Mucosa of descending colon (tissue), 3 donors: ENCODE results near the gene CCDC30. TPM values are rescaled to one million over a fixed set of nuclear protein-coding genes. Genes with fewer than 3 reads are reported as not detected.

ENCODE experiments used
- ATAC-seq: fragments of 200-7000 bp; cut with Tn5 transposase; one replicate; pipeline ENCODE4 v1.9.1; 2020; ENCODE audit warnings: mild to moderate bottlenecking, moderate library complexity
- DNase-seq, 3 donors: peaks; one replicate each; pipeline ENCODE4 v3.0.0-alpha.2; 2020
- H3K36me3 ChIP-seq: fragments of 200-600 bp; one replicate; pipeline ENCODE4 v1.8.0; 2021; ENCODE audit warnings: low read depth, mild to moderate bottlenecking
- H3K4me1 ChIP-seq: fragments of 200-600 bp; one replicate; pipeline ENCODE4 v1.8.0; 2021; ENCODE audit warnings: low read depth, mild to moderate bottlenecking
- H3K4me3 ChIP-seq: fragments of 200-600 bp; one replicate; pipeline ENCODE4 v1.8.0; 2021; ENCODE audit warnings: mild to moderate bottlenecking
- H3K9me3 ChIP-seq: fragments of 200-600 bp; one replicate; pipeline ENCODE4 v1.8.0; 2021; ENCODE audit warnings: mild to moderate bottlenecking
- intact Hi-C, 2 donors: fragments of 100-400 bp; cut with DNase I in 1 of 2; cut with micrococcal nuclease in 1 of 2; formaldehyde crosslinking; loops; one replicate each; pipeline versions ENCODE4 v1.11.0 to v1.11.1; 2022; cut with DNase I, micrococcal nuclease
- total RNA-seq, 3 donors: library from RNA; stranded (reverse); fragmentation: NEBNext Ultra II Directional in 2 of 3; extraction: Animal tissue kit (Norgen Biotek cat#: 25700) in 2 of 3; gene quantifications; one replicate each; pipeline versions ENCODE4 v1.2.1 to v1.2.4, GENCODE V29; 2021 to 2023
- TF ChIP-seq, protein P1 (sequence below): fragments of 200-600 bp; IDR thresholded peaks from one replicate; pipeline ENCODE4 v1.8.0; 2022; ENCODE audit warnings: antibody characterized with exemption, mild to moderate bottlenecking
- donor health status: DM: no; HTN: no; CAD: no; lungs with moderate emphysema.
- donor health status: DM: no; HTN: no; CAD: no.
- donor health status: DM: no; HTN: yes; CAD: no.

Gene CCDC30
- total RNA-seq, 3 donors from 2014 or later: 2.2 to 3.8 (median 3.7) TPM

DNA sequence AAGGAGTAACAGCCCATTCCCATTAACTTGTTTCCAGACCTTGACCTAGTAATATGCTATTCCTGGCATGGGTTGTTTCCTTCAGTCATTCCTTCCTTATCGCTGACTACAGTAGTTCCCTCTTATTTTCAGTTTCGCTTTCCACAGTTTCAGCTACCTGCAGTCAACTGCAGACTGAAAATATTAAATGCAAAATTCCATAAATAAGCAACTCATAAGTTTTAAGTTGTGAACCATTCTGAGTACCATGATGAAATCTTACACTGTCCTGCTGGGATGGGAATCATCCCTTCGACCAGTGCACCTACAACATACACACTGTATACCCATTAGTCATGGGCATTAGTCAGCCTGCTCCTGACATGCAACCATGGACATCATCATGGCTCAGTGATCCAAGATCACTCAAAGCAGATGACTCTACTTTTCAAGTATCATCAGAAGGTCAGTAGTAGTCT, 66.7 kb downstream of the CCDC30 start:
- DNase-seq: peak in 1 of 3 donors; percentile 9
- intact Hi-C loops: no loop called here
- H3K4me3 ChIP-seq: no peak overlapping the region

GRCh38 chr1:42531043-42531442, 68.0 kb downstream of the CCDC30 start:
- Histone ChIP-seq H3K36me3 (no peaks in the 10 kb centered on the region), H3K9me3 (no peaks in the 10 kb centered on the region), H3K4me3 (no peak overlapping the region), H3K4me1 (no peaks in the 10 kb centered on the region)
- ATAC-seq (no peak), DNase-seq (no peak)
- intact Hi-C loops: no loop called here
- TF ChIP-seq, protein P1, sequence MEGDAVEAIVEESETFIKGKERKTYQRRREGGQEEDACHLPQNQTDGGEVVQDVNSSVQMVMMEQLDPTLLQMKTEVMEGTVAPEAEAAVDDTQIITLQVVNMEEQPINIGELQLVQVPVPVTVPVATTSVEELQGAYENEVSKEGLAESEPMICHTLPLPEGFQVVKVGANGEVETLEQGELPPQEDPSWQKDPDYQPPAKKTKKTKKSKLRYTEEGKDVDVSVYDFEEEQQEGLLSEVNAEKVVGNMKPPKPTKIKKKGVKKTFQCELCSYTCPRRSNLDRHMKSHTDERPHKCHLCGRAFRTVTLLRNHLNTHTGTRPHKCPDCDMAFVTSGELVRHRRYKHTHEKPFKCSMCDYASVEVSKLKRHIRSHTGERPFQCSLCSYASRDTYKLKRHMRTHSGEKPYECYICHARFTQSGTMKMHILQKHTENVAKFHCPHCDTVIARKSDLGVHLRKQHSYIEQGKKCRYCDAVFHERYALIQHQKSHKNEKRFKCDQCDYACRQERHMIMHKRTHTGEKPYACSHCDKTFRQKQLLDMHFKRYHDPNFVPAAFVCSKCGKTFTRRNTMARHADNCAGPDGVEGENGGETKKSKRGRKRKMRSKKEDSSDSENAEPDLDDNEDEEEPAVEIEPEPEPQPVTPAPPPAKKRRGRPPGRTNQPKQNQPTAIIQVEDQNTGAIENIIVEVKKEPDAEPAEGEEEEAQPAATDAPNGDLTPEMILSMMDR: no peak

More for the DNA sequence above, 66.7 kb downstream of the CCDC30 start:
- no peaks in the 10 kb centered on the region for H3K4me1 ChIP-seq
- H3K36me3 ChIP-seq: no peaks in the 10 kb centered on the region
- TF ChIP-seq, protein P1: no peak
- no peaks in the 10 kb centered on the region for H3K9me3 ChIP-seq
- ATAC-seq: peak; percentile 95

- TF ChIP-seq, protein P1: no peak
- Histone ChIP-seq H3K4me3 (no peak overlapping the region), H3K4me1 (no peaks in the 10 kb centered on the region), H3K9me3 (peaks cover 6% of the 10 kb centered on the region), H3K36me3 (no peaks in the 10 kb centered on the region)
- ATAC-seq: no peak
- intact Hi-C loops: no loop called here
- DNase-seq: no peak
These were observed 70.2 kb downstream of the CCDC30 start for GRCh38 chr1:42533101-42533863.

- TF ChIP-seq, protein P1: no peak
- H3K4me1 ChIP-seq: no peaks in the 10 kb centered on the region
- no peak for ATAC-seq
- peaks cover 6% of the 10 kb centered on the region for H3K9me3 ChIP-seq
- no peak for DNase-seq
- intact Hi-C loops: no loop called here
- no peaks in the 10 kb centered on the region for H3K36me3 ChIP-seq
- no peak overlapping the region for H3K4me3 ChIP-seq
These were observed 78.0 kb downstream of the CCDC30 start for GRCh38 chr1:42541104-42541503.

DNA sequence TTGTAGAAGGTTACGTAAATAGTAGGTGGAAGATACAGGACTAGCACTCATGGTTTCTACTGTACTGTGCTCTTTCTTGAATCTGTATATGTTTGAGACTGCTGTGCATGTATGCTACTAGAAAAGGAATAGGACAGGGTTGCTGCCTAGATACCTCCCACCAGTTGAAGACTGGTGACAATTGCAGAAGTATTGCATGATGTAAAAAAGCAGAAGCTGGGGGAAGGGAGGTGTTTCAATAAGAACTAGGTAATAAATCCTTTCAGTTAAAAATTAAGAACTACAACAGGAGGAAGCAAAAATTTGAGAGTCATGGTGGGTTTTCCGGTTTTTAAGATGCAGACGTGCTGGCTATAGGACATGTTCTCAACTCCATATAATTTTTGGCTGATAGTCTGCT, 88.1 kb downstream of the CCDC30 start:
- Histone ChIP-seq H3K9me3 (no peaks in the 10 kb centered on the region), H3K4me1 (no peaks in the 10 kb centered on the region), H3K36me3 (no peaks in the 10 kb centered on the region), H3K4me3 (no peak overlapping the region)
- DNase-seq (no peak), ATAC-seq (no peak)
- intact Hi-C loops: no loop called here
- TF ChIP-seq, protein P1: no peak
